Sigmoid colon (tissue), 4 donors: ENCODE measurements around the gene MCC.

Experiments used
- EP300 ChIP-seq, 4 donors: sonication (generic); formaldehyde crosslinking; IDR thresholded peaks; one replicate each; pipeline ENCODE4 v1.6.1; 2017; ENCODE audit warnings: antibody characterized with exemption in 4 of 4
- POLR2A ChIP-seq, 2 donors: fragments of 450-650 bp; IDR thresholded peaks; one replicate each; pipeline ENCODE4 v1.6.1; 2016; ENCODE audit warnings: antibody characterized with exemption in 2 of 2, mild to moderate bottlenecking in 2 of 2, moderate library complexity in 2 of 2
- POLR2AphosphoS5 ChIP-seq, 4 donors: sonication (generic); formaldehyde crosslinking; IDR thresholded peaks; one replicate each; pipeline ENCODE4 v1.6.1; 2017; ENCODE audit warnings: antibody characterized with exemption in 4 of 4
- TF ChIP-seq, protein P1 (sequence below), 4 experiments: fragments of 450-650 bp in 3 of 4; fragments of 200-600 bp in 1 of 4; IDR thresholded peaks; one replicate each; pipeline ENCODE4 v1.5.1; 2016 to 2019; ENCODE audit warnings: antibody characterized with exemption in 4 of 4, mild to moderate bottlenecking in 3 of 4, moderate library complexity in 2 of 4

DNA sequence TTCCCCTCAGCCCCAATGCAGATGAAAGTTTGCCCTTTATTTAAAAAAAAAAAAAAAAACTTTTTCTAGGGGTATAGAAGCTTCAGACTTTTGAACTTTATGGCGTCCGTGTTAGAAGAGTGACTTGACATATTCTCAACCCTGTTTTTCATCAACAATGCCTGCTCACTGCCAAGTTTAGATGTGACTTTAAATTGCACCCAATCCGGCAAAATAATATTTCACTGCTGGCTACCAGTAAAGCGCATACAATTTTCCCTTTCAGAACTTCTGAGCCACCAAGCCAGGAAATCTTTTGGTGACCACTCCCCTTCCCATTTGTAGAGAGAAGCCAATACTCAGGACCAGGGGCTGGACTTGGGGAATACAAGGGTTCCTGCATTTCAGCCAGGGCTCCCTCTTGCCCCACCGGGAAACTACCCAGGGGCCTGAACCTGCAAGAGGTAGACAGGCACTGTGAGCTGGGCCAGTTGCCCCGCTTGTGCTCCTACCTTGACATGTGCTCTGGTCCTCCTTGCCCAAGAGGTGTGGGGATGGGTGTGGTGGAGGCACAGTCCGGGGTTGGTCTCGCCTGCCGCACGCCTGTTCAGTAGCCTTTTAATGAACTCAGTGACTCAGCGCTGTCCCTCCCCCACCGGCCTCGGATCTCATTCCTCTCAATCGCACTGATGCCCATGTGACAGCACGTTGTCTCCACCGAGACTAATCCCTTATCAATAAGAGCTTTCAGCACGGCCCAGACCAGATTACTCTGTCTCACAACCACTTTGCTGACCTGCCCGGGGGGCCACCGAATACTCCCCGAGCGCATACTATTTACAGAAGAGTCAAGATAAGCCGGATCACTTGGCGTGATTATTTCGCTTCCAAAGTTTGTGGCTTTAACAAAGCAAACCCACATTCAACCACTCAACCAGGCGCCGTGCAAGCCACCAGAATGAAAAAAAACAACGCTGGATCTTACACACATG lies 285.2 kb downstream of the MCC start:
- no peak for TF ChIP-seq POLR2A (IDR thresholded peaks at IDR 0.05)
- TF ChIP-seq, protein P1, sequence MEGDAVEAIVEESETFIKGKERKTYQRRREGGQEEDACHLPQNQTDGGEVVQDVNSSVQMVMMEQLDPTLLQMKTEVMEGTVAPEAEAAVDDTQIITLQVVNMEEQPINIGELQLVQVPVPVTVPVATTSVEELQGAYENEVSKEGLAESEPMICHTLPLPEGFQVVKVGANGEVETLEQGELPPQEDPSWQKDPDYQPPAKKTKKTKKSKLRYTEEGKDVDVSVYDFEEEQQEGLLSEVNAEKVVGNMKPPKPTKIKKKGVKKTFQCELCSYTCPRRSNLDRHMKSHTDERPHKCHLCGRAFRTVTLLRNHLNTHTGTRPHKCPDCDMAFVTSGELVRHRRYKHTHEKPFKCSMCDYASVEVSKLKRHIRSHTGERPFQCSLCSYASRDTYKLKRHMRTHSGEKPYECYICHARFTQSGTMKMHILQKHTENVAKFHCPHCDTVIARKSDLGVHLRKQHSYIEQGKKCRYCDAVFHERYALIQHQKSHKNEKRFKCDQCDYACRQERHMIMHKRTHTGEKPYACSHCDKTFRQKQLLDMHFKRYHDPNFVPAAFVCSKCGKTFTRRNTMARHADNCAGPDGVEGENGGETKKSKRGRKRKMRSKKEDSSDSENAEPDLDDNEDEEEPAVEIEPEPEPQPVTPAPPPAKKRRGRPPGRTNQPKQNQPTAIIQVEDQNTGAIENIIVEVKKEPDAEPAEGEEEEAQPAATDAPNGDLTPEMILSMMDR (IDR thresholded peaks at IDR 0.05), result no peak
- TF ChIP-seq POLR2AphosphoS5 (IDR thresholded peaks at IDR 0.05), result no peak
- TF ChIP-seq EP300 (IDR thresholded peaks at IDR 0.05), result no peak
